ENCODE measurements around the gene ELOB.

ELOB gene

GRCh38 chr16:2769100-2769529 lies 8.0 kb downstream of the ELOB start:
- no peak for DNase-seq (ENCODE audit: low read depth in 3 of 3, low spot score in 1 of 3)

- no peak for DNase-seq (ENCODE audit: low read depth in 3 of 3, low spot score in 1 of 3)
These were observed 8.5 kb downstream of the ELOB start for GRCh38 chr16:2768403-2769089.

GRCh38 chr16:2767891-2768290 lies 9.2 kb downstream of the ELOB start:
- DNase-seq (ENCODE audit: low read depth in 3 of 3, low spot score in 1 of 3), result no peak

- DNase-seq (ENCODE audit: low read depth in 3 of 3, low spot score in 1 of 3), result no peak
These were observed 9.8 kb downstream of the ELOB start for GRCh38 chr16:2767140-2767731.

- DNase-seq (ENCODE audit: low read depth in 3 of 3, low spot score in 1 of 3), result no peak
These were observed 10.5 kb downstream of the ELOB start for GRCh38 chr16:2766430-2767139.

- no peak for DNase-seq (ENCODE audit: low read depth in 3 of 3, low spot score in 1 of 3)
These were observed 11.3 kb downstream of the ELOB start for GRCh38 chr16:2765462-2766404.

- DNase-seq (ENCODE audit: low read depth in 3 of 3, low spot score in 1 of 3), result no peak
These were observed 12.4 kb downstream of the ELOB start for GRCh38 chr16:2764718-2765117.

- no peak for DNase-seq (ENCODE audit: low read depth in 3 of 3, low spot score in 1 of 3)
These were observed 13.9 kb downstream of the ELOB start for GRCh38 chr16:2763173-2763572.

- DNase-seq (ENCODE audit: low read depth in 3 of 3, low spot score in 1 of 3), result no peak
These were observed 14.4 kb downstream of the ELOB start for GRCh38 chr16:2762711-2763110.

GRCh38 chr16:2761886-2762583 lies 15.0 kb downstream of the ELOB start:
- DNase-seq (ENCODE audit: low read depth in 3 of 3, low spot score in 1 of 3), result no peak

GRCh38 chr16:2761472-2761871 lies 15.6 kb downstream of the ELOB start:
- DNase-seq (ENCODE audit: low read depth in 3 of 3, low spot score in 1 of 3), result no peak

GRCh38 chr16:2757344-2757743 lies 19.7 kb downstream of the ELOB start:
- no peak for DNase-seq (ENCODE audit: low read depth in 3 of 3, low spot score in 1 of 3)

GRCh38 chr16:2756288-2757015 lies 20.6 kb downstream of the ELOB start:
- no peak for DNase-seq (ENCODE audit: low read depth in 3 of 3, low spot score in 1 of 3)

GRCh38 chr16:2755158-2755557 lies 21.9 kb downstream of the ELOB start:
- DNase-seq (ENCODE audit: low read depth in 3 of 3, low spot score in 1 of 3), result no peak

- DNase-seq (ENCODE audit: low read depth in 3 of 3, low spot score in 1 of 3), result no peak
These were observed 23.4 kb downstream of the ELOB start for GRCh38 chr16:2753733-2754020.

- DNase-seq (ENCODE audit: low read depth in 3 of 3, low spot score in 1 of 3), result peak in 2 of 3 donors; percentile 17 to 26
These were observed 24.0 kb downstream of the ELOB start for GRCh38 chr16:2752850-2753732.

- peak; percentile 76 to 88 (median 83) for DNase-seq (ENCODE audit: low read depth in 3 of 3, low spot score in 1 of 3)
These were observed 24.8 kb downstream of the ELOB start, which contains the start of gene SRRM2 for GRCh38 chr16:2752035-2752849. TSS of gene SRRM2 (plus strand) at chr16:2752638. CDS start at chr16:2756365, 3,727 bp downstream.

- no peak for DNase-seq (ENCODE audit: low read depth in 3 of 3, low spot score in 1 of 3)
These were observed 25.5 kb downstream of the ELOB start for GRCh38 chr16:2751577-2752034.
